HCT116 (cell line): ENCODE measurements around the gene MYOF. TPM values are rescaled to one million over a fixed set of nuclear protein-coding genes. Genes with fewer than 3 reads are reported as not detected.
"Not testable (repeated sequence)": the region's sequence is repeated elsewhere in the genome, so short reads cannot be mapped to it uniquely, and the experiment has no call there.

ENCODE experiments used
- ATAC-seq: fragments of 200-7000 bp; cut with Tn5 transposase; 2 replicates; pipeline ENCODE4 v1.9.1; 2020; ENCODE audit warnings: mild to moderate bottlenecking, moderate library complexity
- BruUV-seq: library from RNA; stranded (reverse); fragments of 400-500 nt; replicated peaks from 2 replicates; lab custom pipeline; 2021; lab: Mats Ljungman, UMichigan
- CTCF ChIA-PET: fragments of 300-600 bp; sonication (Branson Sonifier 250); formaldehyde crosslinking; loops from one replicate; lab custom pipeline; 2021; ENCODE audit warnings: antibody characterized with exemption; lab: Charles Lee
- POLR2A ChIA-PET: fragments of 300-600, 350-600 bp; sonication (Branson Sonifier 250); formaldehyde crosslinking; loops from one replicate; lab custom pipeline; 2021; ENCODE audit warnings: antibody characterized with exemption; lab: Charles Lee
- RAD21 ChIA-PET, 2 experiments: fragments of 300-600 bp; sonication (Branson Sonifier 250); formaldehyde crosslinking; loops; one replicate each; lab custom pipeline; 2023; ENCODE audit warnings: low total read pairs in 2 of 2; ENCODE audit not compliant: uncharacterized antibody in 2 of 2, unreplicated experiment in 2 of 2, low non-redundant PET in 1 of 2; lab: Charles Lee
- DNase-seq: peaks from one replicate; pipeline ENCODE4 v3.0.0-alpha.2; 2010; ENCODE audit warnings: low read depth, low spot score
- H2AFZ ChIP-seq: fragments of 200-600 bp; shearing (Covaris generic), sonication (generic); 2 replicates; pipeline ENCODE4 v1.6.1; 2017; ENCODE audit warnings: low read depth, mixed run types, mixed read lengths, antibody characterized with exemption, low read length; ENCODE audit not compliant: poor library complexity, severe bottlenecking
- H3K27ac ChIP-seq: 2 replicates; pipeline ENCODE4 v1.5.1; 2012; ENCODE audit warnings: low read depth, low read length
- H3K27me3 ChIP-seq: fragments of 200-600 bp; sonication (generic); 2 replicates; pipeline ENCODE4 v1.6.1; 2016; ENCODE audit warnings: mixed run types, low read length, mixed read lengths; ENCODE audit not compliant: insufficient read depth
- H3K36me3 ChIP-seq, 2 experiments: fragments of 200-500 bp in 1 of 2; fragments of 200-600 bp in 1 of 2; sonication (Bioruptor generic) in 1 of 2; sonication (generic) in 1 of 2; 2 replicates each; pipeline versions ENCODE4 v1.5.1 to v1.6.1; 2014 to 2016; ENCODE audit warnings: low read length in 2 of 2, inconsistent platforms in 1 of 2, mixed read lengths in 1 of 2, mixed run types in 1 of 2; ENCODE audit not compliant: insufficient read depth in 2 of 2, control insufficient read depth in 1 of 2
- H3K4me1 ChIP-seq, 2 experiments: fragments of 200-600 bp in 1 of 2; sonication (generic) in 1 of 2; 2 replicates each; pipeline versions ENCODE4 v1.5.1 to v1.6.1; 2012 to 2017; ENCODE audit warnings: low read length in 2 of 2, inconsistent platforms in 1 of 2, mild to moderate bottlenecking in 1 of 2, mixed read lengths in 1 of 2, mixed run types in 1 of 2, moderate library complexity in 1 of 2; ENCODE audit not compliant: insufficient read depth in 2 of 2, control insufficient read depth in 1 of 2
- H3K4me2 ChIP-seq: fragments of 200-600 bp; sonication (generic); 2 replicates; pipeline ENCODE4 v1.6.1; 2017; ENCODE audit warnings: mixed run types, low read length, mixed read lengths
- H3K4me3 ChIP-seq, 2 experiments: fragments of 200-600 bp in 1 of 2; sonication (generic) in 1 of 2; replicated peaks in 1 of 2; 2 replicates each; pipeline ENCODE4 v1.5.1; 2011 to 2016; ENCODE audit warnings: low read length in 2 of 2, control low read depth in 1 of 2, low read depth in 1 of 2, mild to moderate bottlenecking in 1 of 2, mixed read lengths in 1 of 2, mixed run types in 1 of 2
- H3K79me2 ChIP-seq: fragments of 200-600 bp; sonication (generic); 2 replicates; pipeline ENCODE4 v1.6.1; 2017; ENCODE audit warnings: mild to moderate bottlenecking, mixed run types, low read length, moderate library complexity, mixed read lengths; ENCODE audit not compliant: insufficient read depth
- H3K9ac ChIP-seq: fragments of 200-600 bp; sonication (generic); 2 replicates; pipeline ENCODE4 v1.6.1; 2016; ENCODE audit warnings: low read length, mixed read lengths
- H3K9me2 ChIP-seq: fragments of 200-600 bp; sonication (generic), shearing (Covaris generic); 2 replicates; pipeline ENCODE4 v1.6.1; 2017; ENCODE audit warnings: mixed run types, mild to moderate bottlenecking, moderate library complexity; ENCODE audit not compliant: insufficient read depth
- H3K9me3 ChIP-seq, 2 experiments: fragments of 200-500 bp in 1 of 2; fragments of 200-600 bp in 1 of 2; sonication (Bioruptor generic) in 1 of 2; sonication (generic) in 1 of 2; 2 replicates each; pipeline ENCODE4 v1.6.1; 2014 to 2017; ENCODE audit warnings: low read length in 2 of 2, mixed read lengths in 2 of 2, inconsistent platforms in 1 of 2, low read depth in 1 of 2, mild to moderate bottlenecking in 1 of 2, mixed run types in 1 of 2, moderate library complexity in 1 of 2; ENCODE audit not compliant: control insufficient read depth in 1 of 2, insufficient read depth in 1 of 2
- H4K20me1 ChIP-seq: fragments of 200-600 bp; sonication (generic), shearing (Covaris generic); 2 replicates; pipeline ENCODE4 v1.6.1; 2017; ENCODE audit warnings: mixed run types, mild to moderate bottlenecking, moderate library complexity; ENCODE audit not compliant: insufficient read depth
- CTCF ChIP-seq, 3 experiments: fragments of 200-600 bp in 1 of 3; sonication (generic) in 1 of 3; IDR thresholded peaks in 2 of 3; conservative IDR thresholded peaks in 1 of 3; 2 replicates each; pipeline ENCODE4 v1.5.1; 2012 to 2017; ENCODE audit warnings: low read depth in 2 of 3, low read length in 2 of 3, antibody characterized with exemption in 1 of 3, borderline replicate concordance in 1 of 3, control low read depth in 1 of 3, mild to moderate bottlenecking in 1 of 3, mixed read lengths in 1 of 3, mixed run types in 1 of 3, moderate library complexity in 1 of 3; ENCODE audit not compliant: insufficient read depth in 1 of 3
- ELF1 ChIP-seq: IDR thresholded peaks from 2 replicates; pipeline ENCODE4 v1.6.1; 2012; ENCODE audit warnings: low read depth, borderline replicate concordance
- JUND ChIP-seq: IDR thresholded peaks from 2 replicates; pipeline ENCODE4 v1.6.1; 2012
- MAX ChIP-seq: IDR thresholded peaks from 2 replicates; pipeline ENCODE4 v1.6.1; 2012
- POLR2A ChIP-seq: IDR thresholded peaks from 2 replicates; pipeline ENCODE4 v1.7.0; 2011; ENCODE audit warnings: borderline replicate concordance; ENCODE audit not compliant: insufficient read depth, insufficient read length; ENCODE audit errors: extremely low read depth
- RAD21 ChIP-seq: IDR thresholded peaks from 2 replicates; pipeline ENCODE4 v1.6.1; 2012; ENCODE audit warnings: low read depth, mild to moderate bottlenecking
- YY1 ChIP-seq: IDR thresholded peaks from 2 replicates; pipeline ENCODE4 v1.6.1; 2011; ENCODE audit warnings: low read length, low read depth, moderate library complexity, mild to moderate bottlenecking; ENCODE audit not compliant: insufficient replicate concordance; ENCODE audit errors: extremely low read depth
- ZFX ChIP-seq: fragments of 450-650 bp; IDR thresholded peaks from 2 replicates; pipeline ENCODE4 v1.6.1; 2017
- intact Hi-C: fragments of 100-400 bp; cut with micrococcal nuclease; formaldehyde crosslinking; loops from 2 replicates; pipeline ENCODE4 v1.10.0; 2022
- total RNA-seq: library from RNA; stranded (reverse); gene quantifications from one replicate; pipeline ENCODE4 v1.2.1, GENCODE V29; 2021; ENCODE audit not compliant: unreplicated experiment

Gene MYOF
- total RNA-seq, 1 experiment from 2014 or later, result 250 TPM

DNA sequence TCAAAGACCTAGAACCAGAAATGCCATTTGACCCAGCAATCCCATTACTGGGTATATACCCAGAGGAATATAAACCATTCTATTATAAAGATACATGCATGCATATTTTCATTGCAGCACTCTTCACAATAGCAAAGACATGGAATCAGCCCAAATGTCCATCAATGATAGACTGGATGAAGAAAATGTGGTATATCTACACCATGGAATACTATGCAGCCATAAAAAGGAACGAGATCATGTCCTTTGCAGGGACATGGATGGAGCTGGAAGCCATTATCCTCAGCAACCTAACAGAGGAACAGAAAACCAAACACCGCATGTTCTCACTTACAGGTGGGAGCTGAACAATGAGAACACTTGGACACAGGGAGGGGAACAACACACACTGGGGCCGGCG is 123.7 kb downstream of the MYOF start:
- ATAC-seq, H3K4me1 ChIP-seq, H3K9me3 ChIP-seq, H2AFZ ChIP-seq, H3K4me2 ChIP-seq, RAD21 ChIA-PET, H3K27ac ChIP-seq, H3K9ac ChIP-seq, H3K27me3 ChIP-seq, intact Hi-C loops, H3K9me2 ChIP-seq, DNase-seq, H3K79me2 ChIP-seq, H3K4me3 ChIP-seq, BruUV-seq, H4K20me1 ChIP-seq: not testable (repeated sequence)
- ChIA-PET POLR2A (interaction anchor here (1.6 kb wide), 1 partner anchor 124 kb away, joined by 3 read pairs; the partner anchor contains the start of gene MYOF), CTCF (interaction anchor here (0.5 to 1.3 kb wide), 6 partner anchors 10 to 279 kb away, joined by 3 to 6 read pairs (median 3); partner anchors contain the start of gene MYOF)
- peaks cover 61 to 79% of the 10 kb centered on the region in 2 experiments for H3K36me3 ChIP-seq

- Histone ChIP-seq H3K4me1 (no peaks in the 10 kb centered on the region), H2AFZ (no peak overlapping the region), H3K9me2 (no peaks in the 10 kb centered on the region), H3K9ac (no peak overlapping the region), H3K9me3 (no peaks in the 10 kb centered on the region), H3K79me2 (peaks cover 2% of the 10 kb centered on the region; the same call in 1 of the 2 replicates), H3K4me2 (no peak overlapping the region), H3K27me3 (no peaks in the 10 kb centered on the region), H3K36me3 (peaks cover 60 to 81% of the 10 kb centered on the region in 2 experiments), H4K20me1 (no peaks in the 10 kb centered on the region), H3K4me3 (no peak overlapping the region), H3K27ac (no peak overlapping the region)
- DNase-seq, result no peak
- BruUV-seq, result no TSS peak
- ChIA-PET RAD21 (no interaction called here), POLR2A (interaction anchor here (1.6 kb wide), 1 partner anchor 125 kb away, joined by 3 read pairs; the partner anchor contains the start of gene MYOF), CTCF (interaction anchor here (0.5 to 1.3 kb wide), 6 partner anchors 11 to 354 kb away, joined by 3 to 6 read pairs (median 3); partner anchors contain the start of gene MYOF)
- ATAC-seq, result peak; percentile 75
- TF ChIP-seq MAX, result 0 out of 2 replicates have a peak, but pooled peaks have one; percentile 19
- TF ChIP-seq ZFX, result no peak
- no peak for TF ChIP-seq JUND
- TF ChIP-seq YY1, result no peak
- peak; percentile 54 for TF ChIP-seq RAD21
- no peak for TF ChIP-seq ELF1
- peak in 2 of 3 experiments; percentile 40 to 46; a peak in 4 of 6 replicates for TF ChIP-seq CTCF (IDR thresholded peaks at IDR 0.05 in 2 of 3, conservative IDR thresholded peaks at IDR 0.05 in 1 of 3; ENCODE audit: borderline replicate concordance in 1 of 3, insufficient read depth in 1 of 3, low read depth in 2 of 3, low read length in 2 of 3)
- no peak for TF ChIP-seq POLR2A
- intact Hi-C loops, result no loop called here
These were observed 124.5 kb downstream of the MYOF start for GRCh38 chr10:93357680-93358079.
